ENCODE data around the gene TDRD12.

The TDRD12 gene

DNA sequence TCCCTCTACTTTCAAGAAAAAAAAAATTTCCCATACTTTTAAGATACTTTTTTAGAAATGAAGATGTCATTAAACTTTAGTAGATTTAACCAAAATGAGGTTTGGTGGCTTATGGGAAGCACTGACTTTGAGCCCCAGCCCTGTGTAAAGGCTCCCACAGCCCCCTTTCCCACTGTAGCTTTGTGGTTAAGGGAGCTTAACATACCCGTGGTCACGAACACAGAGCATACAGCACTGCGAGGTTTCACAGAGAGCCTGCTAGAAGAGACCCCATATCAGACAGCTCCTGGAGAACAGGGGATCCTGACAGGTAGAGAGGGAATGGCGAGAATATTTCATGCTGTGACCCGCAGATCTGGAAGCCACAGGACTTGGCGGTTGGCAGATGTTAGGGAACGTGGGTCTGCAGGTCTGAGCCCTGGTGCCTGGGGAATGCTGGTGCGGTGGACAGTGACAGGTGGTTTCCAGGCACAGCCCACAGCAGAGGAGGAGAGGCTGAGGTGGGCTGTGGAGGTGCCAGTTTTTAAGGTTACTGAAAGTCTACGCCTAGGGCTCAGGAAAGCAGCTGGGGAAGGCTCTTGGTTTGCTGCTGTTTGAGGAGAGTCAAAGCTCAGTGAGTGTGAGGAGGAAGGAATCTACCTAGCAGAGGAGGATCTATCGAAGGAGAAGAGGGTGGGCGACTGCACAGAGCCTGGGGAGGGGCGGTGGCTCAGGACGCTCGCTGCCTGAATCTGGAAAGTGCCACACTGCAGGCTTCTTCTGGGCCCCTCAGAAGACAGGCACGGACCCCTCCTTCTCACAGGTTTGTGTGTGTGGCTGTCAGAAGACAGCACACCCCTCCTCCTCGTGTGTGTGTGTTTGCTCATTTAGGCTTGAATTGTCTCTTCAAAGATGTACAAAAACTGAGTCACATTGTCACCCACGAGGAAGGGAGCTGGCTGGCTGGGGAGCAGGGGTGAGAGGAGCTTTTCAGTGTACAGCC lies 100.1 kb downstream of the TDRD12 start:
- Histone ChIP-seq H3K4me1 (ENCODE audit: control insufficient read depth, insufficient read depth, low read length) (no peaks in the 10 kb centered on the region), H3K4me3 (ENCODE audit: low read length in 2 of 2) (no peak overlapping the region), H3K9ac (ENCODE audit: low read length in 2 of 2) (no peak overlapping the region), H3K9me3 (ENCODE audit: control insufficient read depth in 2 of 2, low read length in 2 of 2) (peaks cover 0 to 7% of the 10 kb centered on the region in 2 donors), H3K27ac (ENCODE audit: low read length) (no peak overlapping the region), H3K27me3 (ENCODE audit: control insufficient read depth in 1 of 2, insufficient read depth in 2 of 2, low read length in 2 of 2) (peaks cover 8 to 10% of the 10 kb centered on the region in 2 donors), H3K36me3 (ENCODE audit: control insufficient read depth in 2 of 2, insufficient read depth in 2 of 2, low read length in 2 of 2) (no peaks in the 10 kb centered on the region)

DNA sequence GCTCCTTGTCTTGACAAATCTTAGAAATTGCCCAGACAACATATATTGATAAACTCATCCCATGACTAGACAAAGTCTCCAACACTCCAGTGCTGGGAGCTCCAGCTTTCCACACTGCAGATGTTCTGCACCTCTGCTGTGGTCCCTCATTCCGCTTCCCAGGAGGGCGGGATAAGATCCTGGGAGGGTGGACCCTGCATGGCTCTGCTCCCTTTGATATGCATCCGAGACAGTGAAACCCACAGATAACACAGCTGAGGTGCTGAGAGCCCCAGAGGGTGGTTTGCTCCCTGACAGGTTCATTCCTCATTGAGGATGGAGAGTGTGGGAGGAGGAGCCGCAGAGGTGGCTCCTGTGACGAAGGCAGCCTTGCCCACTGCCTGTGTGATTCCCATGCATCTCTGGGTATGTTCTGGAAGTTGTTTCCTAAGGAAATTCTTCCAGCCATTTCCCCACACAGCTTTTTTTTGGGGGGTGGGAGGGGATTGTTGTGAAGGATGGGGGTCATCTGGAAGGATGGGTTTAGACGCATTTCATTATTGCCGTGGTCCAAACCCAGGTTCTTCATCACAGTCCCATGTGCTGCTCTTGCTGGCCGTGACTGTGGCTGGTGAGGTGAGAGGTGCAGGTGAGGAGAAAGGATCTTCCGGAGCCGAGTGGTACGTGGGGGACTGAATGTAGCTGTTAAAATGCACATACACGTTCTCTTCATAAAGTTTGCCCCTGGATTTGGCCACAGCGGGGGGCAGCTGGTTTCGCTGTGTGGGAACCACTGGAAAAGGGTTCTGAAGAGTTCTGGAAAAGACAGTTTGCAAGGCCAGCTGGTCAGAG lies 103.6 kb downstream of the TDRD12 start:
- Histone ChIP-seq H3K9ac (ENCODE audit: low read length in 2 of 2) (no peak overlapping the region), H3K4me1 (ENCODE audit: control insufficient read depth, insufficient read depth, low read length) (no peaks in the 10 kb centered on the region), H3K27me3 (ENCODE audit: control insufficient read depth in 1 of 2, insufficient read depth in 2 of 2, low read length in 2 of 2) (peaks cover 8 to 10% of the 10 kb centered on the region in 2 donors), H3K9me3 (ENCODE audit: control insufficient read depth in 2 of 2, low read length in 2 of 2) (peaks cover 0 to 7% of the 10 kb centered on the region in 2 donors), H3K4me3 (ENCODE audit: low read length in 2 of 2) (no peak overlapping the region), H3K36me3 (ENCODE audit: control insufficient read depth in 2 of 2, insufficient read depth in 2 of 2, low read length in 2 of 2) (no peaks in the 10 kb centered on the region), H3K27ac (ENCODE audit: low read length) (no peak overlapping the region)

DNA sequence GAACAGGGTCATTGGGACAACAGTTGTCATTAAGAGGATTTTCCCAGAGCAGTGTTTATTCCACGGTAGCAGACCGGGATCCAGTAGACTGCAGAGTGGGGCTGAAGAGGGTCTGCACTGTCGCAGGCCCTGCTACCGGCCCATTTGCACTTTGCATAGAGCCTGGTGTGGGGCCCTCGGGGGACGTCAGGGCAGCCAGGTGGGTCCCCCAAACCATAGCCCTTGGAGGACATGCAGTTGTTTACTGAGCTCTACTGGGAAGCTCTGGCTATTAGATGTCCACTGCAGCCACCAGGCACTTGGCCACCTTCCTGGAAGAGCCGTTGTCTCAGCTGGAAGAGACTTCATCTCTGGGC lies 104.2 kb downstream of the TDRD12 start:
- H3K9ac ChIP-seq (ENCODE audit: low read length in 2 of 2) = no peak overlapping the region
- H3K4me3 ChIP-seq (ENCODE audit: low read length in 2 of 2) = no peak overlapping the region
- peaks cover 0 to 7% of the 10 kb centered on the region in 2 donors for H3K9me3 ChIP-seq (ENCODE audit: control insufficient read depth in 2 of 2, low read length in 2 of 2)
- peaks cover 0 to under 1% of the 10 kb centered on the region in 2 donors for H3K36me3 ChIP-seq (ENCODE audit: control insufficient read depth in 2 of 2, insufficient read depth in 2 of 2, low read length in 2 of 2)
- peaks cover 8% of the 10 kb centered on the region in 2 donors for H3K27me3 ChIP-seq (ENCODE audit: control insufficient read depth in 1 of 2, insufficient read depth in 2 of 2, low read length in 2 of 2)
- no peaks in the 10 kb centered on the region for H3K4me1 ChIP-seq (ENCODE audit: control insufficient read depth, insufficient read depth, low read length)
- H3K27ac ChIP-seq (ENCODE audit: low read length) = no peak overlapping the region

DNA sequence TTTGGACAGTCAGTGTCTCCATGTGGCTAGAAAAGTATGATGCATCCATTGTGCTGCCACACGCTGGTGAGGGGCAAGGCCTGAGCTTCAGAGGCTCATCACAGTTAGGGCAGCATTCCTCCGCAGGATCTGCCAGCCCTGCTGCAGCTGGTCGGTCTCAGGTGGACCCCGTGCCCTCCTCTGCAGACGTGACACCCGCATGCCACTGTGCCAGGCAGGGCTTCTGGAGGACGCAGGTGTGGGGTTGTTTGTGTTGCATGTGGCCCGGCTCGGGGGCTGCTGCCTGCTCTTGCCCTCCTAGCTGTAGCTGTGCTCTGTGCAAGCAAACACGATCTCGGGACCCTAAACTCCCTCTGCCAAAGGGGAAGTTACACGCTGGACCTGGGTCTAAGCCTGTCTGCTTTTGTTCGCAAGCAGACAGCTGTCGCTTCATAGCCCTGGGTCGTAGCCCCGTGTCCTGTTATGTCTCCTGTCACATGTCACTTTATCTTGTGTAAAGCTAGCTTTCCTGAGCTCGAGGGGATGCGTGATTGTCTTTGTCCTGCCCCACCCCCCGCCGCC lies 104.7 kb downstream of the TDRD12 start:
- Histone ChIP-seq H3K4me1 (ENCODE audit: control insufficient read depth, insufficient read depth, low read length) (no peaks in the 10 kb centered on the region), H3K27me3 (ENCODE audit: control insufficient read depth in 1 of 2, insufficient read depth in 2 of 2, low read length in 2 of 2) (peaks cover 8% of the 10 kb centered on the region in 2 donors), H3K36me3 (ENCODE audit: control insufficient read depth in 2 of 2, insufficient read depth in 2 of 2, low read length in 2 of 2) (peaks cover 0 to 2% of the 10 kb centered on the region in 2 donors), H3K9ac (ENCODE audit: low read length in 2 of 2) (no peak overlapping the region), H3K4me3 (ENCODE audit: low read length in 2 of 2) (no peak overlapping the region), H3K9me3 (ENCODE audit: control insufficient read depth in 2 of 2, low read length in 2 of 2) (peaks cover 0 to 7% of the 10 kb centered on the region in 2 donors), H3K27ac (ENCODE audit: low read length) (no peak overlapping the region)

DNA sequence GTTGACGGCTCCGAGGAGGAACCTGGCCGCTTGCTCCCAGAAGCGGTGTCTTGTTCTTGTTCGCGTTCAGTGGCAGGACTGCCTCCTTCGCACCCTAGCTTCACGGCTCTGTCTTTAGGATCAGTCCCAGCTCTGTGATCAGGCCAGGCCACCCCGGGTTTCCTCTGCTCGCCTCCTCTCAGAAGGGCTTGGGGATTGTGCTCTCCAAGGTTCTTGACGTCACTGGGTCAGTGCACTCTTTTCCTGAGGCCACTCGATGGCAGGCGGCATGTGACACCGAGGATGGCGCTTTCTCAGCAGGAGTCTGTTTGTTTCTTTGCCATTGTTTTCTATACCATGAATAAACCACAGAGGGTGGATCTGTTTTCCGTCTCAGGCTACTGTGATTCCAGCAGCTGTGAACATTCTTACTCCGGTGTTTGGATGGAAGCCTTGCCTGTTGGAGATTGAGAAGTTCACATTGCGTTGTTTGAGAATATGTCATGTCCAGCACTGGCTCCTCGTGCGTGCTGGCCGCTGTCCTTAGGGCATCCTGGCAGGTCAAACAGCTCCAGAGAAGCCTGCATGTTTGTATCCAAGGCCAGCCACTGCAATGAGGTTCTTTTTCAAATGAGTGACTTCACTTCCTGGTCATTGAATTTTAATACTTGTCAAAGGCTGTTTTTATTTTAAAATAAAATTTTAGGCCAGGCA lies 105.5 kb downstream of the TDRD12 start:
- H3K27me3 ChIP-seq (ENCODE audit: control insufficient read depth in 1 of 2, insufficient read depth in 2 of 2, low read length in 2 of 2) = peaks cover 8% of the 10 kb centered on the region in 2 donors
- no peak overlapping the region for H3K4me3 ChIP-seq (ENCODE audit: low read length in 2 of 2)
- no peaks in the 10 kb centered on the region for H3K4me1 ChIP-seq (ENCODE audit: control insufficient read depth, insufficient read depth, low read length)
- peaks cover 0 to 2% of the 10 kb centered on the region in 2 donors for H3K36me3 ChIP-seq (ENCODE audit: control insufficient read depth in 2 of 2, insufficient read depth in 2 of 2, low read length in 2 of 2)
- no peak overlapping the region for H3K9ac ChIP-seq (ENCODE audit: low read length in 2 of 2)
- H3K9me3 ChIP-seq (ENCODE audit: control insufficient read depth in 2 of 2, low read length in 2 of 2) = peaks cover 0 to 7% of the 10 kb centered on the region in 2 donors
- H3K27ac ChIP-seq (ENCODE audit: low read length) = no peak overlapping the region

DNA sequence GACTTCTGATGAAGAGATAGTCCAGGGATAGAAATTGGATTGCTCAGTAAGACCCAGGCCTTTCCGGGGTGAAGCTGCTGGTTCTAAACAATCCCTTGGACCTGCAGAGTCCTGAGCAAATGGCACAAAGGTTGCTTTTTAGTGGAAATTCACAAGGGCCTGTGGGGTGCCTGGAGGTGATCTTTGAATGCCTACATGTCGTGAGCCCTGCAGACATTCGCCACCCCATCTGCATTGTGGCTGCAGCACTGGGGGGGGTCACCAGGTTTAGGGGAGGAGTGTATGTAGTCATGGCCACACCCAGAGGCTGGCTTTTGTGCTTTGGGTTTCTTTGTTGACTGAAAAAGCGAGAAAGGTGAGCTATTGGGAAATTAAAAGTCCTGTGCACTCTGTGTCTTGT lies 108.6 kb downstream of the TDRD12 start:
- Histone ChIP-seq H3K9me3 (ENCODE audit: control insufficient read depth in 2 of 2, low read length in 2 of 2) (peaks cover 0 to 7% of the 10 kb centered on the region in 2 donors), H3K4me3 (ENCODE audit: low read length in 2 of 2) (no peak overlapping the region), H3K27me3 (ENCODE audit: control insufficient read depth in 1 of 2, insufficient read depth in 2 of 2, low read length in 2 of 2) (peaks cover 4 to 6% of the 10 kb centered on the region in 2 donors), H3K9ac (ENCODE audit: low read length in 2 of 2) (no peak overlapping the region), H3K27ac (ENCODE audit: low read length) (no peak overlapping the region), H3K4me1 (ENCODE audit: control insufficient read depth, insufficient read depth, low read length) (no peaks in the 10 kb centered on the region), H3K36me3 (ENCODE audit: control insufficient read depth in 2 of 2, insufficient read depth in 2 of 2, low read length in 2 of 2) (peaks cover 0 to 2% of the 10 kb centered on the region in 2 donors)

DNA sequence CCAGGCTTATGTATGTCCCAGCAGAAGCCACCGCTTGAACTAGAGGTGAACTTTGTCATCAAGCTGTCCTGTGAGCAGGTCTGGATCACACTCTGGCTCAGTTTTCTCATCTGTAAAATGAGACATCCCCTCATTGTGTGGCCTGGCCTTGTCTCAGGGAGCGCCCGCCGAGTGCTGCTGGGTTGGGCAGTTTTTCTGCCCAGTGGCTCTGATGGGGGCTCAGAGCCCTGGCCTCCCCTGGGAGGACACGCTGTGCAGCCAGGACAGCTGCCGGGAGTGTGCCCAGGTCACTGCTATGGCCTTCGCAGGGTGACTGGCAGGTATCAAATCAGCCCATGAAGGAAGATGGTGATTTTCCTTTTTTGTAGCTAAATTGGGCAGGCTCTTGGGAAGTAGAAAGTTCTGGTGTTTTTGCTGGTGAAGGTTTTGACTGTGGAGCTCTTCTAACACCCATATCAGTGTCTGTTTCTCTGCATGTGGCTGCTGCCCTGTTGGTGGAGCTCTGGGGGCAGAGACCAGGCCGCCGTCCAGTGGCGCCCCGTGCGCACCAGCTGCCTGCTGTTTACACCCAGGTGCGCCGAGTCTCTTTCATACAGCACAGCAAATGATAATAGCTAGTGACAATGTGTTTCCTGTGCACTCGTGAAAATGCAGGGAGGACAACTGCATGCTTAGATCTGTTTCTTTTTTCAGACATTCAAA lies 109.2 kb downstream of the TDRD12 start:
- H3K4me3 ChIP-seq (ENCODE audit: low read length in 2 of 2) = no peak overlapping the region
- peaks cover 0 to 5% of the 10 kb centered on the region in 2 donors for H3K9me3 ChIP-seq (ENCODE audit: control insufficient read depth in 2 of 2, low read length in 2 of 2)
- peaks cover 0 to 2% of the 10 kb centered on the region in 2 donors for H3K36me3 ChIP-seq (ENCODE audit: control insufficient read depth in 2 of 2, insufficient read depth in 2 of 2, low read length in 2 of 2)
- no peaks in the 10 kb centered on the region for H3K4me1 ChIP-seq (ENCODE audit: control insufficient read depth, insufficient read depth, low read length)
- H3K9ac ChIP-seq (ENCODE audit: low read length in 2 of 2) = no peak overlapping the region
- no peak overlapping the region for H3K27ac ChIP-seq (ENCODE audit: low read length)
- peaks cover 2% of the 10 kb centered on the region in 2 donors for H3K27me3 ChIP-seq (ENCODE audit: control insufficient read depth in 1 of 2, insufficient read depth in 2 of 2, low read length in 2 of 2)

DNA sequence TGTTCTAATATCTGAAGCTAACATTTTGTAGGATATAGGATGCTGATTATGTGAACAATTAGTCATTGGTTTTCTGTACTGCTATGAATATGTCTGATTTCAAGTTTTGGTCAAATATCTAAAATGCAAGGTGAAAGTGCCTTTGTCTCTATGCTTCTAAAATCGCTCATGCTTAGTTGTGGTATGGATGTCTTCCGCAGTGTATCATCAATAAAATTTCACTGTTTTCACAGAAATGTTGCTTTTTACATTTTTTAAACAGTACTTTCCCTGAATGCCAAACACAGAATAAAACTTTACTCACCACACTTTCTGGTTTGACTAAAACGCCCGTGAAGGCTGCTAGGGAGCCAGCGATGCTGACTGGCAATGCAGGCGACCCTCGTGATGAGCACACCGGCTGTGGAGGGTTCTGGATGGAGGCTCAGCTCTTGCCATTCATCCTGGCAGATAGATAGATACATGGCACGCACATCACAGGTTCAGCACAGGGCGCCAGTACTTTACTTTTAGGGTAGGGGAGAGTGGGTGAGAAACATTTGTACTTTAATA lies 109.9 kb downstream of the TDRD12 start:
- H3K27ac ChIP-seq (ENCODE audit: low read length) = no peak overlapping the region
- H3K9me3 ChIP-seq (ENCODE audit: control insufficient read depth in 2 of 2, low read length in 2 of 2) = no peaks in the 10 kb centered on the region
- H3K36me3 ChIP-seq (ENCODE audit: control insufficient read depth in 2 of 2, insufficient read depth in 2 of 2, low read length in 2 of 2) = peaks cover 0 to 2% of the 10 kb centered on the region in 2 donors
- H3K27me3 ChIP-seq (ENCODE audit: control insufficient read depth in 1 of 2, insufficient read depth in 2 of 2, low read length in 2 of 2) = peaks cover 0 to under 1% of the 10 kb centered on the region in 2 donors
- no peaks in the 10 kb centered on the region for H3K4me1 ChIP-seq (ENCODE audit: control insufficient read depth, insufficient read depth, low read length)
- no peak overlapping the region for H3K4me3 ChIP-seq (ENCODE audit: low read length in 2 of 2)
- H3K9ac ChIP-seq (ENCODE audit: low read length in 2 of 2) = no peak overlapping the region

DNA sequence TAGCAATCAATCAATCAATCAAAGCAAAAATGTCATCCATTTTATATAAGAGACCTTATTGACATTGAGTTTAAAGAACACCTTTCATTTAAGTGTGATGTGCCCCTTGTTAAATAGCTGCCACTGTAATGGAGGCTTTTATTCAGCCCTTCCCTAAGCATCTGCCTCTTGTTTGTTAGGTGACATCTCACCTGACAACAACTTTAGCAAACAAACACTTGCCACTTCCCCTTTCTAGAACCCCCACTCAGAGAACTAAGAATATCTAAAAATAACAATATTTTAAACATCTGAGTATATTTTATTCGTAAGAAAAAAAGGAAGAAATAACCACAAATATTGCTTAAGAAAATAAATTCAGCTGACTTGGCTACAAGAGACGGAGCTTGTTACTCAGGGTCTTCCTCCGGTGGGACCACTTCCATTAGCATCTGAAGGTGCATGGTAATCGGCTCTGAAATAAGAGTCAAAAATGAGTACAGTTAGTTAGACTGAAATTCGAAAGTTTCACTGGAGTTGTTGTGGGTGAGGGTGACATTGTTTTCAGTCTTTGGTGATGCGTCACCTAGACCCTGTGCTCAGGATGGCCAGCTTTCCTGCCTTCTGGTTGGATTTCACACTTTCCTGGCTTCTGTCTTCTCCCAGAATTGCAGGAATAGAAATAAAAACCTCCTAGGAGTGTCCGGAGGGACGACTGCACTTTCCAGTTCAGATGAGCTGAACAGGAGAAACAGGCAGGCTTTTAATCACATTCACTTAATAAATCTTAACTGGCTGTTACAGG lies 110.9 kb downstream of the TDRD12 start:
- H3K27ac ChIP-seq (ENCODE audit: low read length) = no peak overlapping the region
- H3K4me1 ChIP-seq (ENCODE audit: control insufficient read depth, insufficient read depth, low read length) = no peaks in the 10 kb centered on the region
- H3K9me3 ChIP-seq (ENCODE audit: control insufficient read depth in 2 of 2, low read length in 2 of 2) = no peaks in the 10 kb centered on the region
- no peak overlapping the region for H3K4me3 ChIP-seq (ENCODE audit: low read length in 2 of 2)
- H3K36me3 ChIP-seq (ENCODE audit: control insufficient read depth in 2 of 2, insufficient read depth in 2 of 2, low read length in 2 of 2) = peaks cover 0 to 2% of the 10 kb centered on the region in 2 donors
- H3K9ac ChIP-seq (ENCODE audit: low read length in 2 of 2) = no peak overlapping the region
- H3K27me3 ChIP-seq (ENCODE audit: control insufficient read depth in 1 of 2, insufficient read depth in 2 of 2, low read length in 2 of 2) = no peaks in the 10 kb centered on the region
